GM18499 (cell line): Measurements from ENCODE around the gene MGAT2.
"Not testable (repeated sequence)": the region's sequence is repeated elsewhere in the genome, so short reads cannot be mapped to it uniquely, and the experiment has no call there.

ENCODE experiments used
- ATAC-seq: cut with Tn5 transposase; IDR thresholded peaks from one replicate; pipeline ENCODE4 v1.9.1; 2021; ENCODE audit warnings: moderate number of reproducible peaks; ENCODE audit not compliant: insufficient read depth, unreplicated experiment

MGAT2 gene

DNA sequence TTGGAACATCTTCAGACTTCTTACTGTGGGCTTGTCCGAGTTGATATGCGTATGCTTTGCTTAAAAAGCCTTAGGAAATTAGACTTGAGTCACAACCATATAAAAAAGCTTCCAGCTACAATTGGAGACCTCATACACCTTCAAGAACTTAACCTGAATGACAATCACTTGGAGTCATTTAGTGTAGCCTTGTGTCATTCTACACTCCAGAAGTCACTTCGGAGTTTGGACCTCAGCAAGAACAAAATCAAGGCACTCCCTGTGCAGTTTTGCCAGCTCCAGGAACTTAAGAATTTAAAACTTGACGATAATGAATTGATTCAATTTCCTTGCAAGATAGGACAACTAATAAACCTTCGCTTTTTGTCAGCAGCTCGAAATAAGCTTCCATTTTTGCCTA lies 13.0 kb upstream of the MGAT2 start:
- ATAC-seq = no peak

- no peak for ATAC-seq
Measured at GRCh38 chr14:49612251-49612650, 8.3 kb upstream of the MGAT2 start.

- ATAC-seq = no peak
Measured at GRCh38 chr14:49612671-49613070, 7.9 kb upstream of the MGAT2 start.

- ATAC-seq = no peak
Measured at GRCh38 chr14:49614196-49614595, 6.4 kb upstream of the MGAT2 start.

GRCh38 chr14:49615776-49616175 lies 4.8 kb upstream of the MGAT2 start:
- ATAC-seq = no peak

DNA sequence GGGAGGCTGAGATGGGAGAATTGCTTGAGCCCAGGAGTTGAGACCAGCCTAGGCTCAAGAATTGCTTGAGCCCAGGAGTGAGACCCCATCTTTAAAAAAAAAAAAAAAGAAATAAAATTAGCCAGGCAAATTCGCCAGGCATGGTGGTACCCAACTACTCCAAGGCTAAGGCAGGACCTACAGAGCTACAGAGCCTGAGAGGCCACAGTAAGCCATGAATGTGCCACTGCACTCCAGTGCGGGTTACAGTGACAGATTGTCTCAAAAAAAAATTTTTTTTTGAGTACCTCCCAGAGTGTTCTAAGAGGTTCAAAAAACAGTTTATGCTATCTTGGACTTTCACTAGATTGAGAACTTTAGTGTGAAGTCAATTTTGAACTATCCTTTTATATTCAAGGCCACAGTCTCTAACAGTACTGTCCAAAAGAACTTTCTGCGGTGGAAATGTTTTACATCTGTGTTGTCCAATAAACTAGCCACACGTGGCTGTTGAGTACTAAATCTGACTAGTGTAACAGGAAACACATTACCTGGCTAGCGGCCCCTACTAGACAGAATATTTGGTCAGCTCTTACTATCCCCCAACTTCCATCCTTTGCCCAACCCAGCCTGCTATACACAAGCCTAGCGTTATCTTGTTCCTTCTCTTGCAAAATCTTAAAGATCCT lies 2.6 kb upstream of the MGAT2 start:
- no peak for ATAC-seq

- ATAC-seq = not testable (repeated sequence)
Measured at GRCh38 chr14:49619273-49619672, 1.3 kb upstream of the MGAT2 start.

- no peak for ATAC-seq
Measured at GRCh38 chr14:49619730-49620129, 869 bp upstream of the MGAT2 start.

DNA sequence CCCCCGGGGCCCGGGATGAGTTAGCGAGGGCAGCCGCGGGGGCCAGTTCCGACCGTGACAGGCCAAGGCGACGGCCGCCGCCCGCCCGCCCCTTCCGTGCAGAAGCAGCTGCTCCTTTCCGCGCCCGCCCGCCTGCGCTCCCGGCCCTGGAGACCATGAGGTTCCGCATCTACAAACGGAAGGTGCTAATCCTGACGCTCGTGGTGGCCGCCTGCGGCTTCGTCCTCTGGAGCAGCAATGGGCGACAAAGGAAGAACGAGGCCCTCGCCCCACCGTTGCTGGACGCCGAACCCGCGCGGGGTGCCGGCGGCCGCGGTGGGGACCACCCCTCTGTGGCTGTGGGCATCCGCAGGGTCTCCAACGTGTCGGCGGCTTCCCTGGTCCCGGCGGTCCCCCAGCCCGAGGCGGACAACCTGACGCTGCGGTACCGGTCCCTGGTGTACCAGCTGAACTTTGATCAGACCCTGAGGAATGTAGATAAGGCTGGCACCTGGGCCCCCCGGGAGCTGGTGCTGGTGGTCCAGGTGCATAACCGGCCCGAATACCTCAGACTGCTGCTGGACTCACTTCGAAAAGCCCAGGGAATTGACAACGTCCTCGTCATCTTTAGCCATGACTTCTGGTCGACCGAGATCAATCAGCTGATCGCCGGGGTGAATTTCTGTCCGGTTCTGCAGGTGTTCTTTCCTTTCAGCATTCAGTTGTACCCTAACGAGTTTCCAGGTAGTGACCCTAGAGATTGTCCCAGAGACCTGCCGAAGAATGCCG lies 699 bp downstream of the MGAT2 start:
- peak; percentile 1 for ATAC-seq

- ATAC-seq = no peak
Measured at GRCh38 chr14:49622022-49622607, 1.5 kb downstream of the MGAT2 start.

DNA sequence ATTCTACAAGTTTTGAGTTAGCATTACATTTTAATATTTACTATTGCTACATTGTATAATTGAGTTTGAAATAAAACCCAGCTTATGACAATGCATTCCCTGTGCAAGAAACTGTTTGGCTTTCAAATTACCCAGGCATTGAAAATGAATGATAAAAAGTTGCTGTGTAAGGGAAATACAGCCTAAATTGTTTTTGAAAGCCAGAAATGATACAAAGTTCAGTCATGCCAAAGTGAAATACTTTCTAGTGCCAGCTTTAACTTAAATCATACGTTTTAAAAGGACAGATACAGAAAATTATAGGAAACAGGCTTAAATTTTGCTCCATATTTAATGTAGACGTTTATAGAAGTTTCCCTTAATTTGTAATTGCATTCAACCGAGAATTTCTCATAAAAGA lies 2.8 kb downstream of the MGAT2 start:
- no peak for ATAC-seq

DNA sequence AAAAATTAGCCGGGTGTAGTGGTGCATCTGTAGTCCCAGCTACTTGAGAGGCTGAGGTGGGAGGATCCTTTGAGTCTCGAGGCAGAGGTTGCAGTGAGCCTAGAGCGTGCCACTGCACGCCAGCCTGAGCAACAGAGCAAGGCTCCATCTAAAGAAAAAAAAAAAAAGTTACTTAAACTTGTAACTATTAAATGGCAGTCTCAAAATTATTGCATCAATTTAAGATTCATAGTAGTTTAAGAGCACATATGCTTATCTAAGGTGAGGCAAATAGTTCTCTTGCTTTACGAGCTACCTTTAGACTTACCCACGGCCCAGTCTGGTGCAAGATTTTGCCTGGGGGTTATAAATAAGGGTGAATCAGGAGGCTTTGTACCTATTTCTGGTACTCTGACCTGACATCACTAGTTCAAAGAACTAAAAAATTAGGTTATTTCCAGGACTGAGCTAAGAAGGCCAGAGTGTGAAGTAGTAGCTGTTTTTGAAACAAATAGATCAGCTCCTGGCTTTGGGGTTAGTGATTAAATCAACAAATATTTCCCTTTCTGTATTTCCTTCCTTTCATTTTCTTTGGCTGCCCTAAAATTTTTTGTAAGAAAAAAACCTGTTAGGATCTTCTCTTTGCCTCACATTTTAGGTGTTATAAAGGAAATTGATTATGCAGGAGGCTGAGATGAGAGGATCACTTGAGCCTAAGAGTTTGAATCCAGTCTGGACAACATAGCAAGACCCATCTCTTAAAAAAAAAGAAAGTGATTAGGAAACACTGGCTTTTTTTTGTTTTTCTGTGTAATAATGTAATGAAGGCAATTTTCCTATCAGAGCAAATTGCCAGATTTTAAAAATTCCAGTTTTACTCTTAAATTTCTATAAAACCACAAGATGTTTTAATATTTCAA lies 3.6 kb downstream of the MGAT2 start:
- no peak for ATAC-seq

- ATAC-seq = peak; percentile 55
Measured at GRCh38 chr14:49633640-49634546, 13.3 kb downstream of the MGAT2 start.

DNA sequence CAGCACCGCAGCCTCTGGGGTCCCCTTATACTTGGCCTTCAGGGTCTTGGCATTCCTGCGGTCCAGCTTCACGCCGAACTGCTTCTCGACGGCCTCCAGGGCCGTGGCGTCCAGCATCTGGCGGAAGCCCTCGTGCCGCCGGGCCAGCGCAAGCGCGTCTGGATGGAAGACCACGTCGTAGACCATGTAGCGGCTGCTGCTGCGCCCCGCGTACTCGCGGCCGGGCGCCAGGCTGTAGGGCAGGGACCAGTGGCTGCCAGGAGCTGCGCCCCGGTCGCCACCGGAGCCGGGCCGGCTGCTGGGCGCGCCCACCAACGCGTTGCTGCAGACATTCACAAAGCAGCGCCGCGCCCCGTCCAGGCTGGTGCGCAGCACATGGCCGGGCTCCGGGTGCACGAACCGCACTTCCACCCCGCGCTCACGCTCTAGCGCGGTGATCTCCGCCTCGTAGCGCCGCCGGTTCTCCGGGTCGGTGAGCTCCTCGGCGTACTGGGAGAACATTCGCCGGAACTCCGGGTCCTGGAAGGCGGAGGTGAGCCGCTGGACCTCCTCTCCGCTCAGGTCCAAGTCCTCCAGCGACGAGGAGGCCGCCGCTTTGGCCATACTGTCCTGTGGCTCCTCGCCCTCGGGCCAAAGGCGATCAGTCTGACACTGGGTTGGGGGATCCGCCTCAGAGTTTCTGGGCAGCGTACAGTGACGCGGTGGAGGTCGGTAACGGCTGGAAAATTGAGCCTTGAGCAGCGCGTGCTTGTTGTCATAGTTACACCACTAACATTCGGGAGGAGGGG lies 14.1 kb downstream of the MGAT2 start, which contains the start of gene DNAAF2:
DNAAF2 (minus strand) TSS at position 698 of the 788 bp plus-strand sequence; CDS start at position 603, 95 bp downstream.
- ATAC-seq = peak; percentile 10

- no peak for ATAC-seq
Measured at GRCh38 chr14:49636866-49637265, 16.3 kb downstream of the MGAT2 start.

GRCh38 chr14:49637534-49638078 lies 17.0 kb downstream of the MGAT2 start:
- no peak for ATAC-seq

DNA sequence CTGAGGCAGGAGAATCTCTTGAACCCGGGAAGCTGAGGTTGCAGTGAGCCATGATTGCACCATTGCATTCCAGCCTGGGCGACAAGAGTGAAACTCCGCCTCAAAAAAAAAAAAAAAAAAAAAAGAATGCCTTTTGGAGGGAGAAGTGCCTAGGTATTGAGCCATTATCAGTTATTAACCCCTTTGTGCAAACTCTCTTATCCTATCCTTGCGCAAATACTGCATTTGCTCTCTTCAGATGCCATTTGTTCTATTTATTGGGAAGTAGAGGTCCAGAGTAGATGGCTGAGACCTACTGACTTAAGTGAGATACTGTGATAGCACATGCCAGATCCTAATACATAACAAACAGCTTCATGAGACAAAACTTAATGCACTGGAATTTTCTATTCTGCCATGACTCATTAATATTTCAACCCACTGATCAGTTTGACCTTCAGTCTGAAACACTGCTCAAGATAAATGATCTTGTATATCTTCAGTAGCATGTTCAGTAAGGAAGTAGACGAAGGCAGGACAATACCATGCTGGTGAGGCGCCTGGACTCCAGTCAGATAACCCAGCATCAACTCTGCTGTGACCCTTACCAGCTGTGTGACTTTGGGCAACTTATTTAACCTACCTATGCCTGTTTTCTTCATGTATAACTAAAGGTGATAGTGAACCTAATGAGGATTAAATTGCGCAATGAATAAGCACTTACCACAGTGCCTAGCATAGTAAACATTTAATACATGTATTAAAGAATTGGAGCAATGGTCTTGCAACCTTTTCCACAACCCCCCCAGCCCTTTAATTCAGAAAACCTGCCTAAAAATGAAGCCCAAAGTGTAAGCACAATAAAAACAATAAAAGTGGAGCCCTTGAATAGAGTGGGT lies 20.2 kb downstream of the MGAT2 start:
- no peak for ATAC-seq
